ENCODE measurements around the gene CIZ1. TPM values are rescaled to one million over a fixed set of nuclear protein-coding genes. Genes with fewer than 3 reads are reported as not detected.

Gene CIZ1
- polyA plus RNA-seq, 1 of the 3 experiments (the other 2 are of a cell fraction), result 37.0 TPM

DNA sequence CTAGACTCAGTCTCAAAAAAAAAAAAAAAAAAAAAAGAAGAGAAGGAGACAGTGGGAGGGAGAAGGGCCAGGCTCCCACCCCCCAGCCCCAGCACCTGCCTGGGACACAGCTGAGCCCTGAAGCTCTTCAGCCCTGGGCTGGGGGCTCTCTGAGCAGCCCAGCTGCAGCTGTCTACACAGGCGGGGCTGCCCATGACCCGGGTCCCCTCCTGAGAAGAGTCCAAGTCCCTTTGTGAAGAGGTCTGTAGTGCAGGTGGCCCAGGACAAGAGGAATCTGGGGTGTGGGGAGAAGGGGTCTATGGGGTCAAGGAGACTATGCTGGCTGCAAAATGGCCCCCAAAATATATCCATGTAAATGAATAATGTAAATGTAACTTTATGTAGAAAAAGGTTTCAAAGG, 48.8 kb downstream of the CIZ1 start:
- WGBS (ENCODE audit: low lambda C conversion rate), result 52% methylated on average over 2 of the region's 2 CpGs
- CTCF ChIA-PET, result interaction anchor here (1.1 to 1.7 kb wide), 2 partner anchors 22 to 25 kb away, joined by 3 to 10 read pairs; no protein-coding TSS in a partner anchor

DNA sequence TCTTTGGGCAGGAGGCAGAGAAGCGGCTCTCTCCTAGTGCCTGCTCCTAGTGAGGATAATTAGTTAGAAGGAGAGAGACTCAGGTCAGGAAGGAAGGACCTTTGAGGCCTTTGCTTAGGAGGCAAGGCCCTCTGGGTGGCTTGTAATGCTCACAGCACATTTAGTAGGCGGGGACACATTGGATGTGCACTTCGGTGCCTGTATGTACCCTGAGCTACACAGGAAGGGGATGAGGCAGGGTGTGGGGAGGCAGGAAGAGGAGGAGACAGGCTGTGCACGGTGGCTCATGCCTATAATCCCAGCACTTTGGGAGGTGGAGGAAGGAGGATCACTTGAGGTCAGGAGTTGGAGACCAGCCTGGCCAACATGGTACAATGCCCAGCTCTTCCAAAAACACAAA, 49.3 kb downstream of the CIZ1 start:
- Histone ChIP-seq H3K79me2 (ENCODE audit: insufficient read depth) (no peaks in the 10 kb centered on the region), H3K4me2 (no peak overlapping the region), H3K9me3 (no peaks in the 10 kb centered on the region), H3K27me3 (ENCODE audit: insufficient read depth) (no peaks in the 10 kb centered on the region), H2AFZ (ENCODE audit: low read depth) (no peak overlapping the region), H3K4me3 (ENCODE audit: low read depth in 2 of 2, low read length in 1 of 2) (no peak overlapping the region), H3F3A (replicated peaks; ENCODE audit: insufficient read depth) (no peaks in the 10 kb centered on the region), H3K9me2 (no peaks in the 10 kb centered on the region), H3K36me3 (replicated peaks in 1 of 2; ENCODE audit: control insufficient read depth in 1 of 2, insufficient read depth in 2 of 2, low read length in 1 of 2) (no peaks in the 10 kb centered on the region), H4K20me1 (ENCODE audit: insufficient read depth) (no peaks in the 10 kb centered on the region), H3K9ac (no peak overlapping the region), H3K27ac (ENCODE audit: low read depth in 2 of 2, low read length in 1 of 2) (no peak overlapping the region), H3K4me1 (ENCODE audit: control insufficient read depth in 1 of 2, insufficient read depth in 2 of 2, low read depth in 1 of 2, low read length in 1 of 2) (no peaks in the 10 kb centered on the region)
- 78% methylated on average over 3 of the region's 4 CpGs for WGBS (ENCODE audit: low lambda C conversion rate)
- ChIA-PET POLR2A (no interaction called here), CTCF (interaction anchor here (1.7 kb wide), 1 partner anchor 24 kb away, joined by 10 read pairs; no protein-coding TSS in a partner anchor)
- no peak for DNase-seq
- TF ChIP-seq, protein P1, sequence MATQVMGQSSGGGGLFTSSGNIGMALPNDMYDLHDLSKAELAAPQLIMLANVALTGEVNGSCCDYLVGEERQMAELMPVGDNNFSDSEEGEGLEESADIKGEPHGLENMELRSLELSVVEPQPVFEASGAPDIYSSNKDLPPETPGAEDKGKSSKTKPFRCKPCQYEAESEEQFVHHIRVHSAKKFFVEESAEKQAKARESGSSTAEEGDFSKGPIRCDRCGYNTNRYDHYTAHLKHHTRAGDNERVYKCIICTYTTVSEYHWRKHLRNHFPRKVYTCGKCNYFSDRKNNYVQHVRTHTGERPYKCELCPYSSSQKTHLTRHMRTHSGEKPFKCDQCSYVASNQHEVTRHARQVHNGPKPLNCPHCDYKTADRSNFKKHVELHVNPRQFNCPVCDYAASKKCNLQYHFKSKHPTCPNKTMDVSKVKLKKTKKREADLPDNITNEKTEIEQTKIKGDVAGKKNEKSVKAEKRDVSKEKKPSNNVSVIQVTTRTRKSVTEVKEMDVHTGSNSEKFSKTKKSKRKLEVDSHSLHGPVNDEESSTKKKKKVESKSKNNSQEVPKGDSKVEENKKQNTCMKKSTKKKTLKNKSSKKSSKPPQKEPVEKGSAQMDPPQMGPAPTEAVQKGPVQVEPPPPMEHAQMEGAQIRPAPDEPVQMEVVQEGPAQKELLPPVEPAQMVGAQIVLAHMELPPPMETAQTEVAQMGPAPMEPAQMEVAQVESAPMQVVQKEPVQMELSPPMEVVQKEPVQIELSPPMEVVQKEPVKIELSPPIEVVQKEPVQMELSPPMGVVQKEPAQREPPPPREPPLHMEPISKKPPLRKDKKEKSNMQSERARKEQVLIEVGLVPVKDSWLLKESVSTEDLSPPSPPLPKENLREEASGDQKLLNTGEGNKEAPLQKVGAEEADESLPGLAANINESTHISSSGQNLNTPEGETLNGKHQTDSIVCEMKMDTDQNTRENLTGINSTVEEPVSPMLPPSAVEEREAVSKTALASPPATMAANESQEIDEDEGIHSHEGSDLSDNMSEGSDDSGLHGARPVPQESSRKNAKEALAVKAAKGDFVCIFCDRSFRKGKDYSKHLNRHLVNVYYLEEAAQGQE (IDR thresholded peaks at IDR 0.05; ENCODE audit: low read depth, low read length), result no peak
- TF ChIP-seq, protein P2, sequence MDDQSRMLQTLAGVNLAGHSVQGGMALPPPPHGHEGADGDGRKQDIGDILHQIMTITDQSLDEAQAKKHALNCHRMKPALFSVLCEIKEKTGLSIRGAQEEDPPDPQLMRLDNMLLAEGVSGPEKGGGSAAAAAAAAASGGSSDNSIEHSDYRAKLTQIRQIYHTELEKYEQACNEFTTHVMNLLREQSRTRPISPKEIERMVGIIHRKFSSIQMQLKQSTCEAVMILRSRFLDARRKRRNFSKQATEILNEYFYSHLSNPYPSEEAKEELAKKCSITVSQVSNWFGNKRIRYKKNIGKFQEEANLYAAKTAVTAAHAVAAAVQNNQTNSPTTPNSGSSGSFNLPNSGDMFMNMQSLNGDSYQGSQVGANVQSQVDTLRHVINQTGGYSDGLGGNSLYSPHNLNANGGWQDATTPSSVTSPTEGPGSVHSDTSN (IDR thresholded peaks at IDR 0.05), result no peak
- TF ChIP-seq, protein P3, sequence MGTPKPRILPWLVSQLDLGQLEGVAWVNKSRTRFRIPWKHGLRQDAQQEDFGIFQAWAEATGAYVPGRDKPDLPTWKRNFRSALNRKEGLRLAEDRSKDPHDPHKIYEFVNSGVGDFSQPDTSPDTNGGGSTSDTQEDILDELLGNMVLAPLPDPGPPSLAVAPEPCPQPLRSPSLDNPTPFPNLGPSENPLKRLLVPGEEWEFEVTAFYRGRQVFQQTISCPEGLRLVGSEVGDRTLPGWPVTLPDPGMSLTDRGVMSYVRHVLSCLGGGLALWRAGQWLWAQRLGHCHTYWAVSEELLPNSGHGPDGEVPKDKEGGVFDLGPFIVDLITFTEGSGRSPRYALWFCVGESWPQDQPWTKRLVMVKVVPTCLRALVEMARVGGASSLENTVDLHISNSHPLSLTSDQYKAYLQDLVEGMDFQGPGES (IDR thresholded peaks at IDR 0.05; ENCODE audit: low read depth, low read length), result no peak
- no peak for TF ChIP-seq EP300 (IDR thresholded peaks at IDR 0.05; ENCODE audit: borderline replicate concordance in 1 of 2, low read depth in 1 of 2, low read length in 1 of 2)
- TF ChIP-seq, protein P4, sequence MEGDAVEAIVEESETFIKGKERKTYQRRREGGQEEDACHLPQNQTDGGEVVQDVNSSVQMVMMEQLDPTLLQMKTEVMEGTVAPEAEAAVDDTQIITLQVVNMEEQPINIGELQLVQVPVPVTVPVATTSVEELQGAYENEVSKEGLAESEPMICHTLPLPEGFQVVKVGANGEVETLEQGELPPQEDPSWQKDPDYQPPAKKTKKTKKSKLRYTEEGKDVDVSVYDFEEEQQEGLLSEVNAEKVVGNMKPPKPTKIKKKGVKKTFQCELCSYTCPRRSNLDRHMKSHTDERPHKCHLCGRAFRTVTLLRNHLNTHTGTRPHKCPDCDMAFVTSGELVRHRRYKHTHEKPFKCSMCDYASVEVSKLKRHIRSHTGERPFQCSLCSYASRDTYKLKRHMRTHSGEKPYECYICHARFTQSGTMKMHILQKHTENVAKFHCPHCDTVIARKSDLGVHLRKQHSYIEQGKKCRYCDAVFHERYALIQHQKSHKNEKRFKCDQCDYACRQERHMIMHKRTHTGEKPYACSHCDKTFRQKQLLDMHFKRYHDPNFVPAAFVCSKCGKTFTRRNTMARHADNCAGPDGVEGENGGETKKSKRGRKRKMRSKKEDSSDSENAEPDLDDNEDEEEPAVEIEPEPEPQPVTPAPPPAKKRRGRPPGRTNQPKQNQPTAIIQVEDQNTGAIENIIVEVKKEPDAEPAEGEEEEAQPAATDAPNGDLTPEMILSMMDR (IDR thresholded peaks at IDR 0.05), result no peak
- no peak for TF ChIP-seq EZH2phosphoT487 (IDR thresholded peaks at IDR 0.05; ENCODE audit: borderline replicate concordance, low read depth)
- no peak for TF ChIP-seq MXI1 (IDR thresholded peaks at IDR 0.05; ENCODE audit: low read depth, low read length)
- TF ChIP-seq, protein P5, sequence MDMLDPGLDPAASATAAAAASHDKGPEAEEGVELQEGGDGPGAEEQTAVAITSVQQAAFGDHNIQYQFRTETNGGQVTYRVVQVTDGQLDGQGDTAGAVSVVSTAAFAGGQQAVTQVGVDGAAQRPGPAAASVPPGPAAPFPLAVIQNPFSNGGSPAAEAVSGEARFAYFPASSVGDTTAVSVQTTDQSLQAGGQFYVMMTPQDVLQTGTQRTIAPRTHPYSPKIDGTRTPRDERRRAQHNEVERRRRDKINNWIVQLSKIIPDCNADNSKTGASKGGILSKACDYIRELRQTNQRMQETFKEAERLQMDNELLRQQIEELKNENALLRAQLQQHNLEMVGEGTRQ (IDR thresholded peaks at IDR 0.05; ENCODE audit: borderline replicate concordance, low read depth, low read length), result no peak
- TF ChIP-seq TEAD4 (IDR thresholded peaks at IDR 0.05; ENCODE audit: borderline replicate concordance, insufficient read depth), result no peak
- no peak for TF ChIP-seq FOXM1 (IDR thresholded peaks at IDR 0.05; ENCODE audit: low read depth)
- TF ChIP-seq POLR2AphosphoS5 (IDR thresholded peaks at IDR 0.05; ENCODE audit: low read depth, low read length), result no peak
- TF ChIP-seq, protein P6, sequence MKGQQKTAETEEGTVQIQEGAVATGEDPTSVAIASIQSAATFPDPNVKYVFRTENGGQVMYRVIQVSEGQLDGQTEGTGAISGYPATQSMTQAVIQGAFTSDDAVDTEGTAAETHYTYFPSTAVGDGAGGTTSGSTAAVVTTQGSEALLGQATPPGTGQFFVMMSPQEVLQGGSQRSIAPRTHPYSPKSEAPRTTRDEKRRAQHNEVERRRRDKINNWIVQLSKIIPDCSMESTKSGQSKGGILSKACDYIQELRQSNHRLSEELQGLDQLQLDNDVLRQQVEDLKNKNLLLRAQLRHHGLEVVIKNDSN (IDR thresholded peaks at IDR 0.05; ENCODE audit: borderline replicate concordance, low read depth), result no peak
- TF ChIP-seq NFIC (IDR thresholded peaks at IDR 0.05; ENCODE audit: borderline replicate concordance), result no peak
- TF ChIP-seq FOSL2 (IDR thresholded peaks at IDR 0.05; ENCODE audit: borderline replicate concordance, low read depth), result no peak

More for the DNA sequence above, 48.8 kb downstream of the CIZ1 start:
- POLR2A ChIA-PET, result no interaction called here
- Histone ChIP-seq H3K4me1 (ENCODE audit: control insufficient read depth in 1 of 2, insufficient read depth in 2 of 2, low read depth in 1 of 2, low read length in 1 of 2) (no peaks in the 10 kb centered on the region), H3K4me3 (ENCODE audit: low read depth in 2 of 2, low read length in 1 of 2) (no peak overlapping the region), H3K27ac (ENCODE audit: low read depth in 2 of 2, low read length in 1 of 2) (no peak overlapping the region), H3K27me3 (ENCODE audit: insufficient read depth) (no peaks in the 10 kb centered on the region), H3K9me2 (no peaks in the 10 kb centered on the region), H3F3A (replicated peaks; ENCODE audit: insufficient read depth) (no peaks in the 10 kb centered on the region), H3K4me2 (no peak overlapping the region), H3K36me3 (replicated peaks in 1 of 2; ENCODE audit: control insufficient read depth in 1 of 2, insufficient read depth in 2 of 2, low read length in 1 of 2) (no peaks in the 10 kb centered on the region), H3K79me2 (ENCODE audit: insufficient read depth) (no peaks in the 10 kb centered on the region), H4K20me1 (ENCODE audit: insufficient read depth) (no peaks in the 10 kb centered on the region), H2AFZ (ENCODE audit: low read depth) (no peak overlapping the region), H3K9me3 (no peaks in the 10 kb centered on the region), H3K9ac (no peak overlapping the region)
- TF ChIP-seq FOXM1 (IDR thresholded peaks at IDR 0.05; ENCODE audit: low read depth) (no peak), FOSL2 (IDR thresholded peaks at IDR 0.05; ENCODE audit: borderline replicate concordance, low read depth) (no peak), MEF2A (IDR thresholded peaks at IDR 0.05; ENCODE audit: borderline replicate concordance, low read depth) (no peak)
- TF ChIP-seq, protein P6 (IDR thresholded peaks at IDR 0.05; ENCODE audit: borderline replicate concordance, low read depth), result no peak
- DNase-seq, result no peak

Measured in SK-N-SH (cell line).